Esophagus muscularis mucosa (tissue), 4 donors: ENCODE data around the gene TENT5A. TPM values are rescaled to one million over a fixed set of nuclear protein-coding genes. Genes with fewer than 3 reads are reported as not detected.

Experiments used
- DNase-seq: peaks from one replicate; pipeline ENCODE4 v3.0.0-alpha.2; 2017; ENCODE audit errors: extremely low spot score
- H3K27ac ChIP-seq, 4 donors: fragments of 200-600 bp; sonication (generic); replicated peaks in 1 of 4; 1 replicate in 3 of 4; 2 replicates in 1 of 4; pipeline ENCODE4 v1.5.1; 2016 to 2019; ENCODE audit warnings: mild to moderate bottlenecking in 1 of 4
- H3K27me3 ChIP-seq, 4 donors: fragments of 200-600 bp; sonication (generic); one replicate each; pipeline versions ENCODE4 v1.5.1 to v1.6.0; 2016 to 2019
- H3K36me3 ChIP-seq, 4 donors: fragments of 200-600 bp; sonication (generic); one replicate each; pipeline ENCODE4 v1.5.1; 2016 to 2019
- H3K4me1 ChIP-seq, 4 donors: fragments of 200-600 bp; sonication (generic); one replicate each; pipeline ENCODE4 v1.5.1; 2016 to 2019
- H3K4me3 ChIP-seq, 4 donors: fragments of 200-600 bp; sonication (generic); 1 replicate in 2 of 4; 2 replicates in 2 of 4; pipeline ENCODE4 v1.5.1; 2016 to 2019; ENCODE audit warnings: mild to moderate bottlenecking in 4 of 4, moderate library complexity in 1 of 4
- H3K9me3 ChIP-seq, 4 donors: fragments of 200-600 bp; sonication (generic); 1 replicate in 3 of 4; 2 replicates in 1 of 4; pipeline ENCODE4 v1.5.1; 2016 to 2019
- CTCF ChIP-seq, 3 experiments: fragments of 200-600 bp in 2 of 3; fragments of 450-650 bp in 1 of 3; sonication (generic) in 2 of 3; IDR thresholded peaks; one replicate each; pipeline ENCODE4 v1.5.1; 2017 to 2019; ENCODE audit warnings: antibody characterized with exemption in 3 of 3, mild to moderate bottlenecking in 2 of 3, moderate library complexity in 1 of 3
- EP300 ChIP-seq: sonication (generic); formaldehyde crosslinking; IDR thresholded peaks from one replicate; pipeline ENCODE4 v1.6.1; 2017; ENCODE audit warnings: antibody characterized with exemption
- POLR2A ChIP-seq: fragments of 450-650 bp; IDR thresholded peaks from one replicate; pipeline ENCODE4 v1.6.1; 2017; ENCODE audit warnings: antibody characterized with exemption, moderate library complexity, mild to moderate bottlenecking, low read depth
- POLR2AphosphoS5 ChIP-seq, 2 donors: sonication (generic); formaldehyde crosslinking; IDR thresholded peaks; one replicate each; pipeline ENCODE4 v1.6.1; 2017; ENCODE audit warnings: antibody characterized with exemption in 2 of 2
- WGBS: methylation state at CpG from one replicate; pipeline ENCODE4 v1.1.5; 2018; 5-methylcytosine and 5-hydroxymethylcytosine counted together
- intact Hi-C: fragments of 100-400 bp; cut with DNase I; formaldehyde crosslinking; loops from one replicate; pipeline ENCODE4 v1.15.1; 2023
- total RNA-seq, 4 donors: library from RNA; depleted of rRNA; stranded (reverse); fragments of >200 nt; gene quantifications; one replicate each; pipeline versions ENCODE4 v1.1.0 to v1.2.1, GENCODE V29; 2016

The TENT5A gene
- total RNA-seq, 4 donors from 2014 or later, result 8.5 to 10.4 (median 9.6) TPM

GRCh38 chr6:81790034-81790433 is 37.6 kb upstream of the TENT5A start:
- intact Hi-C loops, result no loop called here
- TF ChIP-seq CTCF (IDR thresholded peaks at IDR 0.05) (no peak), POLR2AphosphoS5 (IDR thresholded peaks at IDR 0.05) (no peak), POLR2A (no peak), EP300 (no peak)
- no peaks in the 10 kb centered on the region for H3K27me3 ChIP-seq
- no peaks in the 10 kb centered on the region for H3K9me3 ChIP-seq
- H3K36me3 ChIP-seq, result no peaks in the 10 kb centered on the region
- DNase-seq, result no peak
- H3K27ac ChIP-seq, result no peak overlapping the region
- 95% methylated on average over 2 of the region's 2 CpGs for WGBS
- peaks cover 0 to 12% (median 3%) of the 10 kb centered on the region in 4 donors for H3K4me1 ChIP-seq
- H3K4me3 ChIP-seq, result no peak overlapping the region

DNA sequence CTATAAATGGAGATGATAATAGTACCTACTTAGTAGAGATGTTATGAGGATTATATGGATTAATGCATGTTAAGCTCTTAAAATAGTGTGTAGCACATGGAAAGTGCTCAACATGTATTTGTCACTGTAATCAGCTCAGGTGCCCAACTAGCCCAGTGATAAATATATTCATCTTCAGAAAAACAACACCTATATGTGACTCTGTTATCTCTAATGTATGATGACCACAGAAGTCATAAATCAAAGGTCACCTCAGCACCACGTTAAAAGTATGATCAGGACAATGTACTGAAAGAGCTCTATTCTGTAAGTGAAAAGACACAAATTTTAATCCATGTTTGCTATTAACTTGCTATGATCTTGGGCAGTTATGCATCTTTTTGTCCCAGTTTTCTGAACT is 36.8 kb upstream of the TENT5A start:
- no peaks in the 10 kb centered on the region for H3K9me3 ChIP-seq
- no peaks in the 10 kb centered on the region for H3K27me3 ChIP-seq
- peaks cover 0 to 12% (median 3%) of the 10 kb centered on the region in 4 donors for H3K4me1 ChIP-seq
- no peak for DNase-seq
- H3K27ac ChIP-seq, result no peak overlapping the region
- H3K4me3 ChIP-seq, result no peak overlapping the region
- H3K36me3 ChIP-seq, result no peaks in the 10 kb centered on the region
- 55% methylated on average over 1 of the region's 1 CpG for WGBS
- no peak for TF ChIP-seq CTCF (IDR thresholded peaks at IDR 0.05)
- no peak for TF ChIP-seq EP300
- TF ChIP-seq POLR2A, result no peak
- TF ChIP-seq POLR2AphosphoS5 (IDR thresholded peaks at IDR 0.05), result no peak
- intact Hi-C loops, result no loop called here

DNA sequence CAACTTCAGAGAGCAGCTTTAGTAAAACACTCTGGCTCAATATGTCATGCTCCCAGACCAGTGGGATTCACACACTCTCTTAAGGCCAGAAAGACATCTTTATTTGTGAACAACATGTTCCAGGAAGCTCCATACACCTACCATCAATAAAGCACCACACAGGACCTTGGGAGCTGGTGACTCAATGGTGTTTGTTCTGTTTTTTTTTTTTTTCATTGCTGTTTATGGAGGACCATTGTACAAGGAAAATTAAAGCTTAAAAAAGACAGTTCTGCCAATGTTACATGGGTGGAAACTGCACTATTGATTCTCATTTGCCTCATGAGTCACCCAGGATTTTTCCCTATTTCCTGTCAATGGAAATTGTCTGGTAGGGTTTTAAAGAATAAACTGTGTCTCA is 36.3 kb upstream of the TENT5A start:
- DNase-seq, result no peak
- intact Hi-C loops, result no loop called here

DNA sequence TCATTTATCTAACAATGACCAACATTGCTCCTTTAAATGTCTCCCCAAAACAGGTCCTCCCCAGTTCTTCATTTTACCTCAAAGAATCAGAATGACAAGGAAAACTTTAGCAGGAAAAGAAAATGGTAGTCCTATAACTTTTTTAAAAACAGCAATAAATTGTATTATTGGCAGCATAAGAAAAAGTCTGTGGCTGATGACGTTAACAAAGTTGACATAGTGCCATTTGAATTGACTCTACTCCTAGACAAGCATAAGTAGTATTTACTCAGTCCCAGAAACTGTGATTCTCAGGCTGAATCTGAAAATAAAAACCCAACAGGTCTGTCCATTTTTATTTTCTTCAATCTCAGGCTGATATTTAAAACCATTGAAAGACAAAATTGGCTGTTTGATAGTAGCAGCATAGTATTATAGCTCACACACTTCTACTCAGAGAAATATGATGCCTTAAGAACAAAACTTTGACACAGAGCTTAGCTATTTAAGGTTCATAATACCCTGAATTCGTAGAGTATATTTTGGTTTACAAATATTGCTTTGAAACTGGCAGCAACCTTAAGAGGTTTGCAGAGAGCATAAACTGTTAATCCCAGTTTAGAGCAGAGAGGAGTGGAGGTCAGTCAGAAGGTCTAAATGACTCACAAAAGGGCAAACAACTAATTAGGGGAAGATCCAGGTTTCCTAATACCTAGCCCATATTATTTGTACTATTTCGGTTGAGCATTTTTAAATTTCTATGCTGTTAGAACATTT is 35.0 kb upstream of the TENT5A start:
- Histone ChIP-seq H3K9me3 (no peaks in the 10 kb centered on the region), H3K27ac (no peak overlapping the region), H3K4me3 (no peak overlapping the region), H3K36me3 (no peaks in the 10 kb centered on the region), H3K4me1 (peaks cover 0 to 12% (median 3%) of the 10 kb centered on the region in 4 donors), H3K27me3 (no peaks in the 10 kb centered on the region)
- intact Hi-C loops, result no loop called here
- no peak for TF ChIP-seq EP300
- TF ChIP-seq POLR2A, result no peak
- no peak for TF ChIP-seq CTCF (IDR thresholded peaks at IDR 0.05)
- TF ChIP-seq POLR2AphosphoS5 (IDR thresholded peaks at IDR 0.05), result no peak
- WGBS, result 55% methylated on average over 3 of the region's 3 CpGs
- no peak for DNase-seq

More for the DNA sequence above, 36.3 kb upstream of the TENT5A start:
- Histone ChIP-seq H3K36me3 (no peaks in the 10 kb centered on the region), H3K4me1 (peaks cover 0 to 12% (median 3%) of the 10 kb centered on the region in 4 donors), H3K27me3 (no peaks in the 10 kb centered on the region), H3K27ac (no peak overlapping the region), H3K9me3 (no peaks in the 10 kb centered on the region), H3K4me3 (no peak overlapping the region)
- TF ChIP-seq POLR2AphosphoS5 (IDR thresholded peaks at IDR 0.05), result no peak
- TF ChIP-seq POLR2A, result no peak
- no peak for TF ChIP-seq CTCF (IDR thresholded peaks at IDR 0.05)
- TF ChIP-seq EP300, result no peak
